Glutamatergic neuron (in vitro differentiated cells): ENCODE measurements around the gene SPPL3. TPM values are rescaled to one million over a fixed set of nuclear protein-coding genes. Genes with fewer than 3 reads are reported as not detected.

Experiments
- DNase-seq: peaks from one replicate; pipeline ENCODE4 v3.0.0; 2022
- H3K27ac Mint-ChIP-seq: one replicate; pipeline ENCODE4 v1.8.0; 2020; ENCODE audit warnings: mild to moderate bottlenecking, mixed read lengths, inconsistent platforms; ENCODE audit not compliant: unreplicated experiment
- H3K27me3 Mint-ChIP-seq: one replicate; pipeline ENCODE4 v1.8.0; 2020; ENCODE audit warnings: mild to moderate bottlenecking, moderate library complexity, mixed read lengths, inconsistent platforms; ENCODE audit not compliant: unreplicated experiment
- H3K36me3 Mint-ChIP-seq: one replicate; pipeline ENCODE4 v1.8.0; 2020; ENCODE audit warnings: mild to moderate bottlenecking, mixed read lengths, inconsistent platforms; ENCODE audit not compliant: unreplicated experiment
- H3K4me1 Mint-ChIP-seq: one replicate; pipeline ENCODE4 v1.8.0; 2020; ENCODE audit warnings: mild to moderate bottlenecking, low read depth, mixed read lengths, inconsistent platforms; ENCODE audit not compliant: unreplicated experiment
- H3K4me3 Mint-ChIP-seq: one replicate; pipeline ENCODE4 v1.8.0; 2020; ENCODE audit warnings: mild to moderate bottlenecking, mixed read lengths, inconsistent platforms; ENCODE audit not compliant: unreplicated experiment
- H3K9me3 Mint-ChIP-seq: one replicate; pipeline ENCODE4 v1.8.0; 2020; ENCODE audit warnings: mild to moderate bottlenecking, moderate library complexity, mixed read lengths, inconsistent platforms; ENCODE audit not compliant: unreplicated experiment
- CTCF ChIP-seq: fragments of 200-600 bp; sonication (generic); IDR thresholded peaks from one replicate; pipeline ENCODE4 v1.5.0; 2021; ENCODE audit not compliant: partially characterized antibody, unreplicated experiment
- total RNA-seq: library from RNA; stranded (reverse); fragmentation: NEBNext Ultra II Directional; extraction: Animal tissue kit (Norgen Biotek cat#: 25700); gene quantifications from one replicate; pipeline ENCODE4 v1.2.1, GENCODE V29; 2021; ENCODE audit not compliant: unreplicated experiment

Gene SPPL3
- total RNA-seq, 1 donor from 2014 or later = 53.4 TPM

GRCh38 chr12:120943482-120943881, 39.3 kb upstream of the SPPL3 start:
- no peaks in the 10 kb centered on the region for H3K4me1 Mint-ChIP-seq
- DNase-seq = no peak
- H3K36me3 Mint-ChIP-seq = no peaks in the 10 kb centered on the region
- no peak overlapping the region for H3K4me3 Mint-ChIP-seq
- H3K27ac Mint-ChIP-seq = no peak overlapping the region
- TF ChIP-seq CTCF = no peak
- H3K9me3 Mint-ChIP-seq = no peaks in the 10 kb centered on the region
- H3K27me3 Mint-ChIP-seq = no peaks in the 10 kb centered on the region

- no peak overlapping the region for H3K27ac Mint-ChIP-seq
- no peaks in the 10 kb centered on the region for H3K9me3 Mint-ChIP-seq
- H3K4me1 Mint-ChIP-seq = no peaks in the 10 kb centered on the region
- H3K4me3 Mint-ChIP-seq = no peak overlapping the region
- DNase-seq = no peak
- TF ChIP-seq CTCF = no peak
- no peaks in the 10 kb centered on the region for H3K36me3 Mint-ChIP-seq
- H3K27me3 Mint-ChIP-seq = no peaks in the 10 kb centered on the region
These were observed 37.8 kb upstream of the SPPL3 start for GRCh38 chr12:120941846-120942405.

DNA sequence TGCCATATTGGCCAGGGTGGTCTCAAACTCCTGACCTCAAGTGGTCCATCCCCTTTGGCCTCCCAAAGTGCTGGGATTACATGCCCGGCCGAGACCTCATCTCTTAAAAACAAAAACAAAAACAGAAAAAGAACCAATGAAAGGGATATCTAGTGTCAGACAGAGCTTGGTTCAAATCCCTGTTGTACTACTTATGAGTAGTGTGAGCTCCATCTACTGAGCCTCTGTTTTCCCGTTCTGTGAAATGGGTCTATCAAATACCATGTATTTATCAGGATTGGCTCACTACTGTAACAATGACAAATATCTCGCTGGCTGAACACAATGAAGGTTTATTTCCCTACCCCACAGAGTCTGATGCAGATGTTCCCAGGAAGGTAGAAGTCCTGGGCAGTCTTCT, 37.3 kb upstream of the SPPL3 start:
- TF ChIP-seq CTCF = no peak
- no peaks in the 10 kb centered on the region for H3K9me3 Mint-ChIP-seq
- no peaks in the 10 kb centered on the region for H3K36me3 Mint-ChIP-seq
- H3K4me1 Mint-ChIP-seq = no peaks in the 10 kb centered on the region
- H3K27me3 Mint-ChIP-seq = no peaks in the 10 kb centered on the region
- H3K27ac Mint-ChIP-seq = no peak overlapping the region
- no peak overlapping the region for H3K4me3 Mint-ChIP-seq
- no peak for DNase-seq

GRCh38 chr12:120940799-120941198, 36.6 kb upstream of the SPPL3 start:
- TF ChIP-seq CTCF = no peak
- no peaks in the 10 kb centered on the region for H3K27me3 Mint-ChIP-seq
- H3K4me3 Mint-ChIP-seq = no peak overlapping the region
- H3K4me1 Mint-ChIP-seq = no peaks in the 10 kb centered on the region
- H3K9me3 Mint-ChIP-seq = no peaks in the 10 kb centered on the region
- DNase-seq = no peak
- no peaks in the 10 kb centered on the region for H3K36me3 Mint-ChIP-seq
- no peak overlapping the region for H3K27ac Mint-ChIP-seq

DNA sequence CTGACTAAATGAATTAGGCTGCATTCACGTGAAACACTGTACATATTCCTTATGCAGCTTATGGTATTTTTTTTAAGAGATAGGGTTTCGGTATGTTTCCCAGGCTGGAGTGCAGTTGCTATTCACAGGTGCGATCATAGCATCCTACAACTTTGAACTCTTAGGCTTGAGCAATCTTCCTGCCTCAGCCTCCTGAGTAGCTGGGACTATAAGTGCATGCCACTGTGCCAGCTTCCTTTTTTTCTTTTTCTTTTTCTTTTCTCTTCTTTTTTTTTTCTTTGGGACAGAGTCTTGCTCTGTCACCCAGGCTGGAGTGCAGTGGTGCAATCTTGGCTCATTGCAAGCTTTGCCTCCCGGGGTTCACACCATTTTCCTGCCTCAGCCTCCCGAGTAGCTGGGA, 35.8 kb upstream of the SPPL3 start:
- no peaks in the 10 kb centered on the region for H3K27me3 Mint-ChIP-seq
- H3K9me3 Mint-ChIP-seq = no peaks in the 10 kb centered on the region
- DNase-seq = no peak
- no peak for TF ChIP-seq CTCF
- H3K36me3 Mint-ChIP-seq = no peaks in the 10 kb centered on the region
- H3K4me1 Mint-ChIP-seq = no peaks in the 10 kb centered on the region
- H3K4me3 Mint-ChIP-seq = no peak overlapping the region
- no peak overlapping the region for H3K27ac Mint-ChIP-seq
